IMR-90 (cell line): ENCODE measurements around the gene TRHDE. TPM values are rescaled to one million over a fixed set of nuclear protein-coding genes. Genes with fewer than 3 reads are reported as not detected.

Experiments
- ATAC-seq: fragments of 200-7000 bp; cut with Tn5 transposase; 2 replicates; pipeline ENCODE4 v1.9.1; 2020; ENCODE audit warnings: low read depth, mild to moderate bottlenecking, moderate library complexity
- BruUV-seq: library from RNA; stranded (reverse); fragments of 400-500 nt; replicated peaks from 2 replicates; lab custom pipeline; 2021; lab: Mats Ljungman, UMichigan
- CTCF ChIA-PET: fragments of 300-600 bp; formaldehyde crosslinking; extraction: SDS; loops from one replicate; lab custom pipeline; 2021; ENCODE audit warnings: antibody characterized with exemption; lab: Yijun Ruan, JAX
- POLR2A ChIA-PET: fragments of 300-600 bp; sonication (Branson Sonifier 250); formaldehyde crosslinking; loops from one replicate; lab custom pipeline; 2022; ENCODE audit warnings: antibody characterized with exemption; ENCODE audit not compliant: unreplicated experiment; lab: Charles Lee
- DNase-seq: peaks from one replicate; pipeline ENCODE4 v3.0.0; 2013
- H2AFZ ChIP-seq: replicated peaks from 2 replicates; pipeline ENCODE3; 2013; ENCODE audit warnings: low read length, mild to moderate bottlenecking; ENCODE audit not compliant: poor library complexity
- H2AK5ac ChIP-seq: 2 replicates; pipeline ENCODE4 v1.6.1; 2013; ENCODE audit warnings: low read depth, low read length, inconsistent platforms
- H2AK9ac ChIP-seq: replicated peaks from 2 replicates; pipeline ENCODE3; 2013; ENCODE audit warnings: mild to moderate bottlenecking, low read depth, low read length, moderate library complexity; ENCODE audit not compliant: poor library complexity
- H2BK120ac ChIP-seq: 2 replicates; pipeline ENCODE4 v1.6.1; 2013; ENCODE audit warnings: low read depth, low read length, inconsistent platforms
- H2BK15ac ChIP-seq: 3 replicates; pipeline ENCODE4 v1.6.1; 2013; ENCODE audit warnings: low read depth, low read length, inconsistent platforms
- H2BK20ac ChIP-seq: 2 replicates; pipeline ENCODE4 v1.6.1; 2013; ENCODE audit warnings: low read depth, mild to moderate bottlenecking, inconsistent platforms, low read length, moderate library complexity
- H2BK5ac ChIP-seq: 2 replicates; pipeline ENCODE4 v1.6.1; 2013; ENCODE audit warnings: mild to moderate bottlenecking, low read depth, low read length, inconsistent platforms; ENCODE audit not compliant: poor library complexity, severe bottlenecking
- H3K14ac ChIP-seq: replicated peaks from 2 replicates; pipeline ENCODE4 v1.6.1; 2013; ENCODE audit warnings: low read depth, low read length, inconsistent platforms
- H3K18ac ChIP-seq: 2 replicates; pipeline ENCODE4 v1.6.1; 2013; ENCODE audit warnings: low read depth, low read length, control low read depth
- H3K23ac ChIP-seq: 2 replicates; pipeline ENCODE4 v1.6.1; 2013; ENCODE audit warnings: low read depth, low read length, inconsistent platforms
- H3K27ac ChIP-seq: 2 replicates; pipeline ENCODE4 v1.5.1; 2013; ENCODE audit warnings: mild to moderate bottlenecking, control low read depth, low read length; ENCODE audit not compliant: insufficient read depth
- H3K27me3 ChIP-seq: 2 replicates; pipeline ENCODE4 v1.6.1; 2013; ENCODE audit warnings: low read length; ENCODE audit not compliant: control insufficient read depth, insufficient read depth
- H3K36me3 ChIP-seq: 2 replicates; pipeline ENCODE4 v1.6.1; 2013; ENCODE audit warnings: low read length, mixed read lengths; ENCODE audit not compliant: control insufficient read depth, insufficient read depth
- H3K4ac ChIP-seq: 2 replicates; pipeline ENCODE4 v1.6.1; 2013; ENCODE audit warnings: low read depth, low read length, inconsistent platforms
- H3K4me1 ChIP-seq: 2 replicates; pipeline ENCODE4 v1.6.1; 2013; ENCODE audit warnings: low read length, mixed read lengths; ENCODE audit not compliant: control insufficient read depth, insufficient read depth
- H3K4me2 ChIP-seq: 2 replicates; pipeline ENCODE4 v1.6.1; 2013; ENCODE audit warnings: low read depth, mild to moderate bottlenecking, control low read depth, low read length, moderate library complexity
- H3K4me3 ChIP-seq: 2 replicates; pipeline ENCODE4 v1.5.1; 2013; ENCODE audit warnings: low read depth, mild to moderate bottlenecking, control low read depth, low read length, moderate library complexity; ENCODE audit not compliant: insufficient read depth
- H3K56ac ChIP-seq: 2 replicates; pipeline ENCODE4 v1.6.1; 2013; ENCODE audit warnings: low read length, inconsistent platforms; ENCODE audit not compliant: insufficient read depth; ENCODE audit errors: extremely low read depth
- H3K79me1 ChIP-seq, 2 experiments: 2 replicates each; pipeline ENCODE4 v1.6.1; 2013; ENCODE audit warnings: low read length in 2 of 2, inconsistent platforms in 1 of 2, low read depth in 1 of 2
- H3K9ac ChIP-seq: 2 replicates; pipeline ENCODE4 v1.6.1; 2013; ENCODE audit warnings: low read depth, low read length, control low read depth
- H3K9me1 ChIP-seq: 2 replicates; pipeline ENCODE4 v1.6.1; 2013; ENCODE audit warnings: low read length, inconsistent platforms; ENCODE audit not compliant: insufficient read depth
- H3K9me3 ChIP-seq: 2 replicates; pipeline ENCODE4 v1.6.1; 2013; ENCODE audit warnings: low read length; ENCODE audit not compliant: control insufficient read depth, insufficient read depth
- H4K20me1 ChIP-seq: 2 replicates; pipeline ENCODE4 v1.6.1; 2013; ENCODE audit warnings: low read length, inconsistent platforms; ENCODE audit not compliant: insufficient read depth
- H4K5ac ChIP-seq: 2 replicates; pipeline ENCODE4 v1.6.1; 2013; ENCODE audit warnings: mild to moderate bottlenecking, low read depth, low read length, control low read depth
- H4K8ac ChIP-seq, 2 experiments: 2 replicates each; pipeline ENCODE4 v1.6.1; 2013; ENCODE audit warnings: low read depth in 2 of 2, low read length in 2 of 2, control low read depth in 1 of 2, inconsistent platforms in 1 of 2
- H4K91ac ChIP-seq: 2 replicates; pipeline ENCODE4 v1.6.1; 2013; ENCODE audit warnings: low read depth, low read length, inconsistent platforms; ENCODE audit not compliant: insufficient read depth
- BHLHE40 ChIP-seq: fragments of 150-350 bp; IDR thresholded peaks from 2 replicates; pipeline ENCODE4 v1.6.1; 2016; ENCODE audit warnings: mild to moderate bottlenecking, low read depth, low read length
- CEBPB ChIP-seq: IDR thresholded peaks from 2 replicates; pipeline ENCODE4 v1.6.1; 2012; ENCODE audit warnings: low read depth, low read length, improper control_type of control experiment
- CHD1 ChIP-seq: IDR thresholded peaks from 2 replicates; pipeline ENCODE4 v1.6.1; 2012; ENCODE audit warnings: low read depth, low read length, improper control_type of control experiment
- FOS ChIP-seq: fragments of 150-350 bp; IDR thresholded peaks from 2 replicates; pipeline ENCODE4 v1.6.1; 2016; ENCODE audit warnings: low read depth, low read length
- MAFK ChIP-seq: IDR thresholded peaks from 2 replicates; pipeline ENCODE4 v1.6.1; 2012; ENCODE audit warnings: low read depth, low read length, improper control_type of control experiment
- MAZ ChIP-seq: IDR thresholded peaks from 2 replicates; pipeline ENCODE4 v1.6.1; 2012; ENCODE audit warnings: low read depth, mild to moderate bottlenecking, low read length, improper control_type of control experiment, moderate library complexity, borderline replicate concordance
- MXI1 ChIP-seq: IDR thresholded peaks from 2 replicates; pipeline ENCODE4 v1.6.1; 2012; ENCODE audit warnings: low read depth, mild to moderate bottlenecking, low read length, moderate library complexity, borderline replicate concordance
- NFE2L2 ChIP-seq: fragments of 150-350 bp; IDR thresholded peaks from 2 replicates; pipeline ENCODE4 v1.6.1; 2016; ENCODE audit warnings: low read depth, mild to moderate bottlenecking, low read length
- POLR2A ChIP-seq: IDR thresholded peaks from 2 replicates; pipeline ENCODE4 v1.6.1; 2012; ENCODE audit warnings: mild to moderate bottlenecking, low read depth, low read length
- RAD21 ChIP-seq: IDR thresholded peaks from 2 replicates; pipeline ENCODE4 v1.6.1; 2012; ENCODE audit warnings: low read length, improper control_type of control experiment
- RCOR1 ChIP-seq: IDR thresholded peaks from 2 replicates; pipeline ENCODE4 v1.6.1; 2012; ENCODE audit warnings: mild to moderate bottlenecking, low read length, improper control_type of control experiment; ENCODE audit not compliant: insufficient replicate concordance
- RFX5 ChIP-seq: IDR thresholded peaks from 2 replicates; pipeline ENCODE4 v1.8.0; 2012; ENCODE audit warnings: low read depth, mild to moderate bottlenecking, low read length, moderate library complexity
- SMC3 ChIP-seq: fragments of 150-350 bp; IDR thresholded peaks from 2 replicates; pipeline ENCODE4 v1.6.1; 2016; ENCODE audit warnings: low read depth, mild to moderate bottlenecking, antibody characterized with exemption, low read length, moderate library complexity
- WGBS, 2 experiments: methylation state at CpG; one replicate each; pipeline versions ENCODE4 v1.1.5 to v1.1.7; 2013; ENCODE audit warnings: missing lambda C conversion rate in 2 of 2; ENCODE audit not compliant: insufficient read length in 1 of 2; ENCODE audit errors: extremely low coverage in 2 of 2; 5-methylcytosine and 5-hydroxymethylcytosine counted together
- dilution Hi-C: fragments of 300-500 bp; cut with HindIII; formaldehyde crosslinking; loops from one replicate; pipeline ENCODE4 v1.14.3; 2018; ENCODE audit warnings: low sequenced_read_pairs; ENCODE audit not compliant: unreplicated experiment
- in situ Hi-C: fragments of 300-500 bp; cut with MboI; formaldehyde crosslinking; loops from 3 replicates; pipeline ENCODE4 v1.14.3; 2019; ENCODE audit warnings: low sequenced_read_pairs, inconsistent platforms, mixed read lengths
- intact Hi-C: fragments of 100-400 bp; cut with micrococcal nuclease; formaldehyde crosslinking; loops from 2 replicates; pipeline ENCODE4 v1.10.0; 2022
- polyA plus RNA-seq, 3 experiments: library from polyadenylated mRNA; depleted of rRNA; stranded (reverse); fragments of >200 nt; gene quantifications; 2 replicates each; pipeline ENCODE4 v1.2.3, GENCODE V29; 2012; ENCODE audit warnings: low replicate concordance in 1 of 3
- total RNA-seq: library from RNA; depleted of rRNA; stranded (reverse); fragments of >200 nt; gene quantifications from 2 replicates; pipeline ENCODE4 v1.2.3, GENCODE V29; 2012
- TF ChIP-seq, protein P1 (sequence below): fragments of 150-350 bp; IDR thresholded peaks from 2 replicates; pipeline ENCODE4 v1.6.1; 2016; ENCODE audit warnings: low read depth, mild to moderate bottlenecking, low read length, moderate library complexity, borderline replicate concordance
- TF ChIP-seq, protein P2 (sequence below): conservative IDR thresholded peaks from 2 replicates; pipeline ENCODE4 v1.5.1; 2012; ENCODE audit warnings: mild to moderate bottlenecking, low read depth, low read length, improper control_type of control experiment
- TF ChIP-seq, protein P3 (sequence below): fragments of 150-350 bp; IDR thresholded peaks from 2 replicates; pipeline ENCODE4 v1.6.1; 2017; ENCODE audit warnings: mild to moderate bottlenecking, antibody characterized with exemption, low read length, low read depth

The TRHDE gene
- total and polyA plus RNA-seq, 2 of the 4 experiments (the other 2 are of a cell fraction) = 33.7 to 65.1 TPM

DNA sequence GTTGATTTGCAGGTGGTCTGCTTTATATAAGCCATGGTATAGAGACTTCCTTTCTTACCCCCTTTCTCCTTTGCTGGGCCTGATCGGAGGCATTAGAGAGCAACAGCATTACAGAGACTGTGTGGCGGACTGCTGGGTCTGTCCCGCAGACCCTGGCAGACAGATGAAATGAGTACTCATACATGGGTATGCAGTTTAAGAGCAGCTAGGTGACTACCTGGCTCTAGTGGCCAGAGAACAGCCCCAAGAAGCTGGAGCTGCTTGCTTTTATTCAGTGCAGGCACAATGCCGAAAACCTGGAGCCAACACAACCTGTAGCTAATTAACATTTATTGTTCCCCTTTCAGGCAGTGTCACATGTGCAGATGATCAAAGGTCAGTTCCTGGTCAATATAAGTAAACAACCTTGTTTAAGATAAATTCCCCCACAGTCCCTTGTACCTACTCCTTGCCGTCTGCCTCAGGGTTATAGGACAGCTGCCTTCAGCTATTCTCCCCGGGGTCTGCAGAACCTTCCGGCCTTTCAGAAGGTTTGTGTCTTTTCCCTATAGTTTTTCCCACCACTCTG lies 160.0 kb downstream of the TRHDE start:
- Histone ChIP-seq H3K9ac (no peak overlapping the region), H4K8ac (no peak overlapping the region), H3K4ac (no peak overlapping the region), H2AK9ac (no peak overlapping the region), H2BK5ac (no peak overlapping the region), H3K14ac (no peak overlapping the region), H2BK15ac (no peak overlapping the region), H2BK20ac (no peak overlapping the region), H3K4me2 (no peak overlapping the region), H3K18ac (no peak overlapping the region), H3K9me3 (no peaks in the 10 kb centered on the region), H3K9me1 (no peaks in the 10 kb centered on the region; the same call in 1 of the 2 replicates), H4K20me1 (0 out of 2 replicates have a peak, but pooled peaks cover 3% of the 10 kb centered on the region), H3K79me1 (peaks cover 15 to 34% of the 10 kb centered on the region in 2 experiments; a peak in 3 of 4 replicates), H4K91ac (no peak overlapping the region), H2BK120ac (no peak overlapping the region), H3K23ac (no peak overlapping the region), H2AK5ac (no peak overlapping the region), H3K4me3 (no peak overlapping the region), H3K4me1 (no peaks in the 10 kb centered on the region), H3K36me3 (no peaks in the 10 kb centered on the region), H3K27me3 (no peaks in the 10 kb centered on the region), H2AFZ (no peak overlapping the region), H3K56ac (no peak overlapping the region), H3K27ac (no peak overlapping the region), H4K5ac (no peak overlapping the region)
- BruUV-seq = no TSS peak
- dilution Hi-C loops (no loop called here), intact Hi-C loops (no loop called here), in situ Hi-C loops (no loop called here)
- no peak for DNase-seq
- TF ChIP-seq, protein P1, sequence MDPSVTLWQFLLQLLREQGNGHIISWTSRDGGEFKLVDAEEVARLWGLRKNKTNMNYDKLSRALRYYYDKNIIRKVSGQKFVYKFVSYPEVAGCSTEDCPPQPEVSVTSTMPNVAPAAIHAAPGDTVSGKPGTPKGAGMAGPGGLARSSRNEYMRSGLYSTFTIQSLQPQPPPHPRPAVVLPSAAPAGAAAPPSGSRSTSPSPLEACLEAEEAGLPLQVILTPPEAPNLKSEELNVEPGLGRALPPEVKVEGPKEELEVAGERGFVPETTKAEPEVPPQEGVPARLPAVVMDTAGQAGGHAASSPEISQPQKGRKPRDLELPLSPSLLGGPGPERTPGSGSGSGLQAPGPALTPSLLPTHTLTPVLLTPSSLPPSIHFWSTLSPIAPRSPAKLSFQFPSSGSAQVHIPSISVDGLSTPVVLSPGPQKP = no peak
- TF ChIP-seq RAD21 (no peak), NFE2L2 (no peak), SMC3 (no peak), MAFK (no peak), RCOR1 (no peak), MAZ (no peak), CEBPB (no peak), MXI1 (no peak), BHLHE40 (no peak), RFX5 (no peak), POLR2A (no peak), CHD1 (no peak), FOS (no peak)
- TF ChIP-seq, protein P2, sequence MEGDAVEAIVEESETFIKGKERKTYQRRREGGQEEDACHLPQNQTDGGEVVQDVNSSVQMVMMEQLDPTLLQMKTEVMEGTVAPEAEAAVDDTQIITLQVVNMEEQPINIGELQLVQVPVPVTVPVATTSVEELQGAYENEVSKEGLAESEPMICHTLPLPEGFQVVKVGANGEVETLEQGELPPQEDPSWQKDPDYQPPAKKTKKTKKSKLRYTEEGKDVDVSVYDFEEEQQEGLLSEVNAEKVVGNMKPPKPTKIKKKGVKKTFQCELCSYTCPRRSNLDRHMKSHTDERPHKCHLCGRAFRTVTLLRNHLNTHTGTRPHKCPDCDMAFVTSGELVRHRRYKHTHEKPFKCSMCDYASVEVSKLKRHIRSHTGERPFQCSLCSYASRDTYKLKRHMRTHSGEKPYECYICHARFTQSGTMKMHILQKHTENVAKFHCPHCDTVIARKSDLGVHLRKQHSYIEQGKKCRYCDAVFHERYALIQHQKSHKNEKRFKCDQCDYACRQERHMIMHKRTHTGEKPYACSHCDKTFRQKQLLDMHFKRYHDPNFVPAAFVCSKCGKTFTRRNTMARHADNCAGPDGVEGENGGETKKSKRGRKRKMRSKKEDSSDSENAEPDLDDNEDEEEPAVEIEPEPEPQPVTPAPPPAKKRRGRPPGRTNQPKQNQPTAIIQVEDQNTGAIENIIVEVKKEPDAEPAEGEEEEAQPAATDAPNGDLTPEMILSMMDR = no peak
- TF ChIP-seq, protein P3, sequence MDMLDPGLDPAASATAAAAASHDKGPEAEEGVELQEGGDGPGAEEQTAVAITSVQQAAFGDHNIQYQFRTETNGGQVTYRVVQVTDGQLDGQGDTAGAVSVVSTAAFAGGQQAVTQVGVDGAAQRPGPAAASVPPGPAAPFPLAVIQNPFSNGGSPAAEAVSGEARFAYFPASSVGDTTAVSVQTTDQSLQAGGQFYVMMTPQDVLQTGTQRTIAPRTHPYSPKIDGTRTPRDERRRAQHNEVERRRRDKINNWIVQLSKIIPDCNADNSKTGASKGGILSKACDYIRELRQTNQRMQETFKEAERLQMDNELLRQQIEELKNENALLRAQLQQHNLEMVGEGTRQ = no peak
- no peak for ATAC-seq
- CTCF ChIA-PET = no interaction called here
- no CpG with 5 or more reads among the region's 7 CpGs for WGBS, 2 experiments
- POLR2A ChIA-PET = interaction anchor here (0.7 kb wide), 1 partner anchor 124 kb away, joined by 9 read pairs; no protein-coding TSS in a partner anchor
